ENCODE results near the gene GGT7. TPM values are rescaled to one million over a fixed set of nuclear protein-coding genes. Genes with fewer than 3 reads are reported as not detected.

GGT7 gene
- total RNA-seq, 2 experiments from 2014 or later: 12.7 to 15.0 TPM

GRCh38 chr20:34896086-34896621 is 23.5 kb upstream of the GGT7 start:
- intact Hi-C loops (cut with DNase I, micrococcal nuclease): no loop called here
- ATAC-seq (no peak), DNase-seq (no peak)
- ChIA-PET POLR2A (no interaction called here), CTCF (interaction anchor here (0.7 to 0.8 kb wide), 2 partner anchors 52 to 1292 kb away, joined by 3 read pairs; no protein-coding TSS in a partner anchor)
- no peak overlapping the region for H3K27ac Mint-ChIP-seq
- peaks cover 20% of the 10 kb centered on the region for H3K4me1 Mint-ChIP-seq
- no peaks in the 10 kb centered on the region for H3K9me3 Mint-ChIP-seq (ENCODE audit: low read depth)
- H3K36me3 Mint-ChIP-seq (ENCODE audit: low read depth): peaks cover 4% of the 10 kb centered on the region
- H3K4me3 Mint-ChIP-seq: no peak overlapping the region
- no peaks in the 10 kb centered on the region for H3K27me3 Mint-ChIP-seq

DNA sequence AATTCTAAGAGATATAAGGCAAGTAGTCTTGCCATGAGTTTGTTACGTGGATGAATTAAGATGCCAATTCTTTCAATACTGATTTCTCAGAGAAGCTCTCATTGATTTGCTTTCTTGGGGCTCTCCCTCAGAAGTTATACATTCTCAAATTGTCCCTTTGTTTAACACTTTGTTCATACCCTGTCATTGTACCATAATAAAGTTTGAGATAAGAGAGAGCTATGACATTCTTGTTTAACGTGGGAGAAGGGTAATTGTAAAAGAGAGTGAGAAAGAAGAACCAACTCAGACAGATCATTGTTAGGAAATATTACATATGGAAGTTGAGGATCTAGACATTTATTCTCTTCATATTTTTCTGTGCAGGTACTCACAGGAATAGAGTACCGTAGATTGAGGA is 22.8 kb upstream of the GGT7 start:
- H3K36me3 Mint-ChIP-seq (ENCODE audit: low read depth): peaks cover 4% of the 10 kb centered on the region
- DNase-seq (no peak), ATAC-seq (no peak)
- no peak overlapping the region for H3K4me3 Mint-ChIP-seq
- H3K27ac Mint-ChIP-seq: no peak overlapping the region
- ChIA-PET POLR2A (no interaction called here), CTCF (no interaction called here)
- no peaks in the 10 kb centered on the region for H3K27me3 Mint-ChIP-seq
- intact Hi-C loops (cut with DNase I, micrococcal nuclease): no loop called here
- no peaks in the 10 kb centered on the region for H3K9me3 Mint-ChIP-seq (ENCODE audit: low read depth)
- peaks cover 27% of the 10 kb centered on the region for H3K4me1 Mint-ChIP-seq

DNA sequence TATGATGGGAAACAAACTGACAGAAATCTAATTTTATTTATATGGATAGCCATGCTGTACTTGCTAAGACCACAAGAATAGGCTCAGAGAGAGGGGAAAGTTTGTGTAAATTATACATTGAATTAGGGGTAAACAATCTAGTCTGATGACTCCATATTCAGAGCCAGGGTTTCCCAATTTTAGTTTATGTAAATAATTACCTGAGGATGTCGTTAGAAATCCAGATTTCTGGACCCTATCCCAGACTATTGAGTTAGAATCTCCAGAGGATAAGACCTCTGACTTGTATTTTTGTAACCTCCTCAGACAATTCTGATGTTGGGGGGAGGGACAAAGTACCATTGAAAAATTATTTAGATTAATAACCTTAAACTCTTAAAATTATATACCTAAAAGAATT is 22.1 kb upstream of the GGT7 start:
- Mint-ChIP-seq H3K4me3 (no peak overlapping the region), H3K27me3 (no peaks in the 10 kb centered on the region), H3K36me3 (ENCODE audit: low read depth) (peaks cover 2% of the 10 kb centered on the region), H3K9me3 (ENCODE audit: low read depth) (no peaks in the 10 kb centered on the region), H3K27ac (no peak overlapping the region), H3K4me1 (peaks cover 34% of the 10 kb centered on the region)
- ChIA-PET CTCF (no interaction called here), POLR2A (no interaction called here)
- no peak for DNase-seq
- intact Hi-C loops (cut with DNase I, micrococcal nuclease): no loop called here
- no peak for ATAC-seq

DNA sequence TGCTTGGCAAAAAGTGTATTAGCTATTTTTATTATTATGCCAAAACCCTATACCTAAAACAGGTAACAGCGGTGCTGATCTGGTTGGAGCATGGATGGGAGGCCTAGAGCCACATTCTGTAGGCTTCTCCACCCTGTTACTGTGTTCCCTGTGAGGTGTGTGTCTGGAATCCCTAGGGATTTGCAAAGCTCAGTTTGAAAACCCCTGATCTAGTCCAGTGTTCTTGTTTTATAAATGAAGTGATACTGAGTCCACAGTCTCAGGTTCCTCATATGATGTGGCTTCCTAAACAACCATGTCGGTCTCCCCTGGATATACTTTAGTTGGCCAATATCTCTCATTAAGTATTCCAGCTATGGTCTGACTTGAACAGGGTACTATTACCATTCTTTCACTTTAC is 20.0 kb upstream of the GGT7 start:
- Mint-ChIP-seq H3K4me1 (peaks cover 42% of the 10 kb centered on the region), H3K36me3 (ENCODE audit: low read depth) (peaks cover 4% of the 10 kb centered on the region), H3K27me3 (no peaks in the 10 kb centered on the region), H3K27ac (peak overlapping the region; percentile 78), H3K9me3 (ENCODE audit: low read depth) (no peaks in the 10 kb centered on the region), H3K4me3 (no peak overlapping the region)
- ChIA-PET CTCF (interaction anchor here (0.9 to 1.3 kb wide), 2 partner anchors 19 to 555 kb away, joined by 3 to 5 read pairs; no protein-coding TSS in a partner anchor), POLR2A (no interaction called here)
- intact Hi-C loops (cut with DNase I, micrococcal nuclease): no loop called here
- DNase-seq (no peak), ATAC-seq (no peak)

- ChIA-PET CTCF (interaction anchor here (0.5 to 1.2 kb wide), 6 partner anchors 12 to 1715 kb away, joined by 3 to 5 read pairs (median 4); partner anchors contain the start of genes ACSS2 and RAB5IF), POLR2A (interaction anchor here (0.5 kb wide), 1 partner anchor 36 kb away, joined by 3 read pairs; no protein-coding TSS in a partner anchor)
- DNase-seq (peak; percentile 64), ATAC-seq (peak; percentile 97)
- Mint-ChIP-seq H3K27me3 (no peaks in the 10 kb centered on the region), H3K4me3 (peak overlapping the region; percentile 16), H3K9me3 (ENCODE audit: low read depth) (no peaks in the 10 kb centered on the region), H3K36me3 (ENCODE audit: low read depth) (peaks cover 6% of the 10 kb centered on the region), H3K4me1 (peaks cover 42% of the 10 kb centered on the region), H3K27ac (peak overlapping the region; percentile 78)
- intact Hi-C loops (cut with DNase I, micrococcal nuclease): loop anchor here (1.0 kb wide), 4 partner anchors 15 to 414 kb away; partner anchors contain the start of genes ACSS2 (in 2 of the 2), GSS (in 1 of the 2) and MYH7B (in 1 of the 2)
These were observed 18.8 kb upstream of the GGT7 start for GRCh38 chr20:34891166-34892062.

GRCh38 chr20:34888468-34888867 is 15.8 kb upstream of the GGT7 start:
- H3K27ac Mint-ChIP-seq: peak overlapping the region; percentile 32
- ATAC-seq (no peak), DNase-seq (no peak)
- intact Hi-C loops (cut with DNase I, micrococcal nuclease): no loop called here
- peaks cover 13% of the 10 kb centered on the region for H3K36me3 Mint-ChIP-seq (ENCODE audit: low read depth)
- H3K9me3 Mint-ChIP-seq (ENCODE audit: low read depth): no peaks in the 10 kb centered on the region
- H3K4me3 Mint-ChIP-seq: no peak overlapping the region
- H3K27me3 Mint-ChIP-seq: no peaks in the 10 kb centered on the region
- ChIA-PET CTCF (interaction anchor here (0.8 to 1.7 kb wide), 4 partner anchors 9 to 256 kb away, joined by 3 to 4 read pairs (median 4); no protein-coding TSS in a partner anchor), POLR2A (no interaction called here)
- peaks cover 43% of the 10 kb centered on the region for H3K4me1 Mint-ChIP-seq

DNA sequence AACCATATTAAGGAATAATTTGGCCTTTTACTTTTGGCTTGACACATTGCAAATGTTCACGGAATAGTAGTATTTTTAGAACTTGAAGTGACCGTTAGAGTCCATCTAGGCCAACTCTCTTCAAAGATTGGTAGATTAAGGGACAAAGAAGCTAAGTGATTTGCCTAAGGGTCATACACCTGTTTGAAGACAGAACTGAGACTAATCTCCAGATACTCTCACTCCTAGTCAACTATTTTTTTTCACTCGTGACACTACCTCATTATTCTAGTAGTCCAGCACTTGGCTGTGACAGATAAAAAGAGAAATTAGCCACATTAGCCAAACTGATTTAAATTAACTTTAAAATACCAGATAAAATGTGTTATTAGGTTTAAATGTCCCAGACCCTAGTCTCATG is 14.4 kb upstream of the GGT7 start:
- POLR2A ChIA-PET: interaction anchor here (0.5 kb wide), 1 partner anchor 97 kb away, joined by 5 read pairs; no protein-coding TSS in a partner anchor
- CTCF ChIA-PET: interaction anchor here (0.7 to 1.3 kb wide), 4 partner anchors 13 to 258 kb away, joined by 3 to 4 read pairs (median 3); no protein-coding TSS in a partner anchor
- ATAC-seq (no peak), DNase-seq (no peak)
- H3K36me3 Mint-ChIP-seq (ENCODE audit: low read depth): peaks cover 21% of the 10 kb centered on the region
- H3K9me3 Mint-ChIP-seq (ENCODE audit: low read depth): no peaks in the 10 kb centered on the region
- intact Hi-C loops (cut with DNase I, micrococcal nuclease): no loop called here
- no peak overlapping the region for H3K4me3 Mint-ChIP-seq
- no peaks in the 10 kb centered on the region for H3K27me3 Mint-ChIP-seq
- peaks cover 42% of the 10 kb centered on the region for H3K4me1 Mint-ChIP-seq
- no peak overlapping the region for H3K27ac Mint-ChIP-seq

DNA sequence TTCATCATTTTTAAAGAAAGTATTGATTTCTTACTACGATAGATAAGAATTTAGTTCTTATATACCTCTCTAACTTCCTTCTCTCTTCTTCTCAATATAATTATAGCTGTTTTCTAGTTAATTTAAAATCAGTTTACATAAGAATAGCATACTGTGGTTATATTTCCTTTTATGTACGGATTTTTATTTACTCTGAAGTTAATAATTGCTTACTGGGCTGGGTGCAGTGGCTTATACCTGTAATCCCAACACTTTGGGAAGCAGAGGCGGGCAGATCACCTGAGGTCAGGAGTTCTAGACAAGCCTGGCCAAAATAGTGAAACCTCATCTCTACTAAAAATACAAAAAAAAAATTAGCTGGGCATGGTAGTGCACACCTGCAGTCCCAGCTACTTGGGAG is 13.5 kb upstream of the GGT7 start:
- ChIA-PET POLR2A (no interaction called here), CTCF (interaction anchor here (0.9 to 1.3 kb wide), 2 partner anchors 12 to 55 kb away, joined by 3 to 4 read pairs; no protein-coding TSS in a partner anchor)
- ATAC-seq: no peak

DNA sequence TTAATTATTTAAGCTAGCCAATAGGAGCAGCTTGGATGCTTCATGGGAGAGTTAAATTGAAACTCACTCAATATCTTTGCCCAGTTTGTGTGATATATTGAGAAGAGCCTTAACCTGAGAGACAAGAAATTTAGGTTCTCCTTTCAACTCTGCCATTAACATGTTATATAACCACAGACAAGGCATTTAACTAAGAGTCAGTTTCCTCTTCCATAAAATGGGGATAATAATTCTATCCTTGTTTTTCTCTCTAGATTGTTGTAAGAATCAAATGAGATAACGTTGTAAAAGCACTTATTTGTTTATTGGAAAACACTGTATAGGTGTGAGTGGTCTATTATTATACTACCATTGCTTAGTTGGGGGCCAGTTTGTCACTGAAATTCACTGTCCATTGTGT is 11.6 kb upstream of the GGT7 start:
- ATAC-seq: no peak

More for the DNA sequence above, 13.5 kb upstream of the GGT7 start:
- intact Hi-C loops (cut with DNase I, micrococcal nuclease): no loop called here
- DNase-seq: no peak
- Mint-ChIP-seq H3K4me3 (no peak overlapping the region), H3K36me3 (ENCODE audit: low read depth) (peaks cover 21% of the 10 kb centered on the region), H3K27me3 (no peaks in the 10 kb centered on the region), H3K9me3 (ENCODE audit: low read depth) (no peaks in the 10 kb centered on the region), H3K27ac (no peak overlapping the region), H3K4me1 (peaks cover 33% of the 10 kb centered on the region)

DNA sequence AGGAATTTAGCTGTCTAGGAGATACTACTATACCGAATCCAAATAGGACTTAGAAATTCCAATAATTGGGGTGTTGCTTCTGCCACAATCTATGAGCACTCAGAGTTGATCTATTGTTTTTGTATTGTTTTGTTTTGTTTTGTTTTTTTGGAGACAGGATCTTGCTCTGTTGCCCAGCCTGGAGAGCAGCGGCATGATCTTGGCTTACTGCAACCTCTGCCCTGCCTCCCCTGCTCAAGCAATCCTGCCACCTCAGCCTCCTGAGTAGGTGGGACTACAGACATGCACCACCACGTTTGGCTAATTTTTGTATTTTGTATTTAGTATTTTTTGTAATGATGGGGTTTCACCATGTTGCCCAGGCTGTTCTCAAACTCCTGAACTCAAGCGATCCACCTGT is 11.2 kb upstream of the GGT7 start:
- CTCF ChIA-PET: interaction anchor here (2.3 kb wide), 1 partner anchor 9 kb away, joined by 8 read pairs; no protein-coding TSS in a partner anchor
- H3K36me3 Mint-ChIP-seq (ENCODE audit: low read depth): peaks cover 19% of the 10 kb centered on the region

More for the DNA sequence above, 11.6 kb upstream of the GGT7 start:
- Mint-ChIP-seq H3K27me3 (no peaks in the 10 kb centered on the region), H3K27ac (no peak overlapping the region), H3K9me3 (ENCODE audit: low read depth) (no peaks in the 10 kb centered on the region), H3K4me3 (no peak overlapping the region), H3K36me3 (ENCODE audit: low read depth) (peaks cover 19% of the 10 kb centered on the region), H3K4me1 (peaks cover 18% of the 10 kb centered on the region)
- intact Hi-C loops (cut with DNase I, micrococcal nuclease): no loop called here
- ChIA-PET POLR2A (no interaction called here), CTCF (interaction anchor here (2.3 kb wide), 1 partner anchor 10 kb away, joined by 8 read pairs; no protein-coding TSS in a partner anchor)
- DNase-seq: no peak

DNA sequence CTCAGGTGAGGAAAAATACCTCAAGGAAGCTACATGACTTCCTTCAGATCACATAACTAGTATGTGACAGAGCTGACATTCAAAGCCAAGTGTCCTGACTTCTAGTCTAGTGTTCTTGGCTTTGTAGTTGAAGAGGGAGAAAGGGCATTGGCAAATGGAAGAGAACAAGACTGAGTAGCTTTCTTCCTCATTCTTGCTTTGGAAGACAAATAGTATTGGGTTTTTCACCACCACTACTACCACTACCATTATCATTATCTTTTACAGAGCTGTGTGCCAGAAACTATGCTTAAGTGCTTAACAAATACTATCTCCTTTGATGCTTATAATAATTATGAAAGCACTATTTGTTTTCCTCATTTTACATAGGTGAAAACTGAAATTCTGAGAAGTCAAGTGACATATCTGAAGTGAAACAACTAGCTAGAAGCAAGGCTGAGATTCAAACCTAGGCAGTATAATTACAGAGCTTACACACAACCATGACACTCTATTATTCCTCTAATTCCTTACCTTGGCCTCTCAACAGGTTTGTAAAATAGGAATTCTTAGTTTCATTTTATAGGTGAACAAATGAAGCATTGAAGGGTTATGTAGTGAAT is 10.5 kb upstream of the GGT7 start:
- CTCF ChIA-PET: interaction anchor here (0.6 to 2.3 kb wide), 4 partner anchors 9 to 1429 kb away, joined by 3 to 8 read pairs (median 4); no protein-coding TSS in a partner anchor
- Mint-ChIP-seq H3K36me3 (ENCODE audit: low read depth) (peaks cover 19% of the 10 kb centered on the region), H3K4me3 (no peak overlapping the region), H3K27me3 (no peaks in the 10 kb centered on the region), H3K4me1 (peaks cover 16% of the 10 kb centered on the region), H3K9me3 (ENCODE audit: low read depth) (no peaks in the 10 kb centered on the region), H3K27ac (peak overlapping the region; percentile 40)
- POLR2A ChIA-PET: no interaction called here
- DNase-seq (no peak), ATAC-seq (peak; percentile 64)
- intact Hi-C loops (cut with DNase I, micrococcal nuclease): no loop called here

More for the DNA sequence above, 11.2 kb upstream of the GGT7 start:
- H3K27me3 Mint-ChIP-seq: no peaks in the 10 kb centered on the region
- intact Hi-C loops (cut with DNase I, micrococcal nuclease): no loop called here
- ATAC-seq (no peak), DNase-seq (no peak)
- H3K9me3 Mint-ChIP-seq (ENCODE audit: low read depth): no peaks in the 10 kb centered on the region
- peaks cover 20% of the 10 kb centered on the region for H3K4me1 Mint-ChIP-seq
- no peak overlapping the region for H3K4me3 Mint-ChIP-seq
- peak overlapping the region; percentile 2 for H3K27ac Mint-ChIP-seq
- POLR2A ChIA-PET: no interaction called here

Measured in activated CD4-positive, alpha-beta T cell treated with anti-CD3 and anti-CD28 coated beads for 36 hours (primary cell).